Measurements from ENCODE around the gene ANKRD24. TPM values are rescaled to one million over a fixed set of nuclear protein-coding genes. Genes with fewer than 3 reads are reported as not detected.

The ANKRD24 gene
- total and polyA plus RNA-seq, 2 of the 13 experiments (the other 11 are each of a cell fraction or from before 2014, with no cell fraction given), result 0.13 to 0.24 TPM

- TF ChIP-seq UBTF (CRISPR knock-in tag; IDR thresholded peaks at IDR 0.05) (no peak), SYNCRIP (IDR thresholded peaks at IDR 0.05; ENCODE audit: insufficient read depth, low read depth, low read length) (no peak), SIN3A (IDR thresholded peaks at IDR 0.05; ENCODE audit: borderline replicate concordance, low read depth, low read length) (no peak), ZNF512B (CRISPR knock-in tag; IDR thresholded peaks at IDR 0.05; ENCODE audit: borderline replicate concordance) (no peak), GZF1 (CRISPR knock-in tag; IDR thresholded peaks at IDR 0.05) (peak; percentile 31; the same call in 1 of the 2 replicates), SPEN (CRISPR knock-in tag; IDR thresholded peaks at IDR 0.05; ENCODE audit: low read depth) (no peak), EP300 (IDR thresholded peaks at IDR 0.05; ENCODE audit: low read depth in 2 of 2, low read length in 2 of 2) (no peak), EP300 (CRISPR knock-in tag; IDR thresholded peaks at IDR 0.05; ENCODE audit: borderline replicate concordance) (no peak), YEATS4 (CRISPR knock-in tag; IDR thresholded peaks at IDR 0.05; ENCODE audit: borderline replicate concordance) (no peak), HNF4G (IDR thresholded peaks at IDR 0.05; ENCODE audit: borderline replicate concordance, low read depth, low read length) (no peak), HNF4G (CRISPR knock-in tag; IDR thresholded peaks at IDR 0.05; ENCODE audit: borderline replicate concordance, low read depth) (no peak), TFDP1 (CRISPR knock-in tag; IDR thresholded peaks at IDR 0.05; ENCODE audit: borderline replicate concordance) (no peak; the same call in 1 of the 2 replicates), ZC3H13 (CRISPR knock-in tag; IDR thresholded peaks at IDR 0.05) (0 out of 2 replicates have a peak, but pooled peaks have one; percentile 45), ZNF724P (CRISPR knock-in tag; IDR thresholded peaks at IDR 0.05; ENCODE audit: borderline replicate concordance) (no peak), ZBTB3 (CRISPR knock-in tag; IDR thresholded peaks at IDR 0.05; ENCODE audit: borderline replicate concordance, low read depth) (no peak), HNRNPLL (IDR thresholded peaks at IDR 0.05; ENCODE audit: low read depth, low read length, poor library complexity, severe bottlenecking) (peak; percentile 42), ZNF816 (CRISPR knock-in tag; IDR thresholded peaks at IDR 0.05; ENCODE audit: borderline replicate concordance) (peak; percentile 38; the same call in 1 of the 2 replicates), ARID2 (CRISPR knock-in tag; IDR thresholded peaks at IDR 0.05; ENCODE audit: borderline replicate concordance) (no peak), POLR2AphosphoS5 (IDR thresholded peaks at IDR 0.05; ENCODE audit: low read depth, low read length) (no peak), ZNF709 (CRISPR knock-in tag; IDR thresholded peaks at IDR 0.05) (peak; percentile 41; the same call in 1 of the 2 replicates), RNF2 (conservative IDR thresholded peaks at IDR 0.05; ENCODE audit: low read depth) (no peak), TERF1 (CRISPR knock-in tag; IDR thresholded peaks at IDR 0.05) (no peak)
These were observed 9.5 kb upstream of the ANKRD24 start (continued) for GRCh38 chr19:4172861-4173473.
